ENCODE results near the gene CCL20.

DNA sequence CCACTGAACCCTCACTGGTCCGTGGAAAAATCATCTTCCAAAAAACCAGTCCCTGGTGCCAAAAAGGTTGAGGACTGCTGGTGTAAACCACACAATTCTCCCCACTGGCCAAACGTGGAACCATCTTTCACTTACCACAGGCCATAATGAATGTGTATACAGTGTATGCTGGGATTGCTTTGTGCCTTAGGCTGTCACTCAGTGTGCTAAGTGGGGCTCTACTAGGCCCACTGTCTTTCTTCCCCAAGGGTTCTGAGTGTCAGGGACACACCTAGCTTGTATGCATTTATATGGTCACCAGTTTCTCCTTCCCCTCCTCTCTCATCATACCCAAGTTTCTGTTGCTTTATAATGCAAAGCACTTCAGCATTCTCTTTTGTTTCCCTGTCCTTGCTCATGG lies 40.7 kb upstream of the CCL20 start:
- TF ChIP-seq, protein P1, sequence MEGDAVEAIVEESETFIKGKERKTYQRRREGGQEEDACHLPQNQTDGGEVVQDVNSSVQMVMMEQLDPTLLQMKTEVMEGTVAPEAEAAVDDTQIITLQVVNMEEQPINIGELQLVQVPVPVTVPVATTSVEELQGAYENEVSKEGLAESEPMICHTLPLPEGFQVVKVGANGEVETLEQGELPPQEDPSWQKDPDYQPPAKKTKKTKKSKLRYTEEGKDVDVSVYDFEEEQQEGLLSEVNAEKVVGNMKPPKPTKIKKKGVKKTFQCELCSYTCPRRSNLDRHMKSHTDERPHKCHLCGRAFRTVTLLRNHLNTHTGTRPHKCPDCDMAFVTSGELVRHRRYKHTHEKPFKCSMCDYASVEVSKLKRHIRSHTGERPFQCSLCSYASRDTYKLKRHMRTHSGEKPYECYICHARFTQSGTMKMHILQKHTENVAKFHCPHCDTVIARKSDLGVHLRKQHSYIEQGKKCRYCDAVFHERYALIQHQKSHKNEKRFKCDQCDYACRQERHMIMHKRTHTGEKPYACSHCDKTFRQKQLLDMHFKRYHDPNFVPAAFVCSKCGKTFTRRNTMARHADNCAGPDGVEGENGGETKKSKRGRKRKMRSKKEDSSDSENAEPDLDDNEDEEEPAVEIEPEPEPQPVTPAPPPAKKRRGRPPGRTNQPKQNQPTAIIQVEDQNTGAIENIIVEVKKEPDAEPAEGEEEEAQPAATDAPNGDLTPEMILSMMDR (IDR thresholded peaks at IDR 0.05; ENCODE audit: low read depth, low read length, poor library complexity, severe bottlenecking) = no peak
- TF ChIP-seq EZH2phosphoT487 (IDR thresholded peaks at IDR 0.05; ENCODE audit: borderline replicate concordance, low read length) = no peak

Data from DOHH2 (cell line).